Lower leg skin (tissue), 3 donors: ENCODE data around the gene PPP1R14D.

Source experiments
- CTCF ChIP-seq, 3 donors: fragments of 450-650 bp; IDR thresholded peaks; one replicate each; pipeline ENCODE4 v1.5.1; 2016; ENCODE audit warnings: antibody characterized with exemption in 3 of 3, mild to moderate bottlenecking in 3 of 3, moderate library complexity in 2 of 3
- POLR2A ChIP-seq, 2 donors: fragments of 450-650 bp; IDR thresholded peaks; one replicate each; pipeline ENCODE4 v1.6.1; 2016 to 2017; ENCODE audit warnings: antibody characterized with exemption in 2 of 2, mild to moderate bottlenecking in 1 of 2, moderate library complexity in 1 of 2

GRCh38 chr15:40772014-40772413 is 56.5 kb downstream of the PPP1R14D start:
- TF ChIP-seq POLR2A (IDR thresholded peaks at IDR 0.05) (no peak), CTCF (IDR thresholded peaks at IDR 0.05) (no peak)
